Kasumi-1 (cell line): ENCODE data around the gene RGS14.
"Not testable (repeated sequence)": the region's sequence is repeated elsewhere in the genome, so short reads cannot be mapped to it uniquely, and the experiment has no call there.

Experiments
- DNase-seq, 2 experiments: peaks; one replicate each; lab custom pipeline; 2025; lab: John Stamatoyannopoulos, UW

The RGS14 gene

GRCh38 chr5:177403792-177404640 is 46.3 kb downstream of the RGS14 start:
- peak; percentile 56 for DNase-seq

- no peak for DNase-seq
Measured at GRCh38 chr5:177404641-177405179, 47.0 kb downstream of the RGS14 start.

GRCh38 chr5:177405312-177405711 is 47.6 kb downstream of the RGS14 start:
- no peak for DNase-seq

GRCh38 chr5:177405805-177406204 is 48.1 kb downstream of the RGS14 start:
- DNase-seq, result peak; percentile 52 to 55

GRCh38 chr5:177409043-177409801 is 51.5 kb downstream of the RGS14 start, which contains the start of gene F12:
Gene F12 (minus strand): TSS chr5:177409564. CDS start chr5:177409527, 37 bp downstream.
- DNase-seq, result no peak

- DNase-seq, result no peak
Measured at GRCh38 chr5:177410575-177410974, 52.9 kb downstream of the RGS14 start.

GRCh38 chr5:177412603-177413233 is 55.0 kb downstream of the RGS14 start:
- DNase-seq, result no peak

GRCh38 chr5:177414481-177414880 is 56.8 kb downstream of the RGS14 start:
- no peak for DNase-seq

GRCh38 chr5:177417081-177417480 is 59.4 kb downstream of the RGS14 start:
- not testable (repeated sequence) for DNase-seq

- DNase-seq, result no peak
Measured at GRCh38 chr5:177419046-177419445, 61.3 kb downstream of the RGS14 start.

GRCh38 chr5:177420472-177420871 is 62.7 kb downstream of the RGS14 start:
- not testable (repeated sequence) for DNase-seq

- DNase-seq, result no peak
Measured at GRCh38 chr5:177421062-177421798, 63.5 kb downstream of the RGS14 start.
